ENCODE measurements around the gene FUCA2.
"Not testable (repeated sequence)": the region's sequence is repeated elsewhere in the genome, so short reads cannot be mapped to it uniquely, and the experiment has no call there.

The FUCA2 gene

GRCh38 chr6:143535189-143535614, 23.7 kb upstream of the FUCA2 start:
- no peak for DNase-seq

GRCh38 chr6:143531720-143532499, 20.4 kb upstream of the FUCA2 start:
- DNase-seq = no peak

- no peak for DNase-seq
These were observed 17.6 kb upstream of the FUCA2 start for GRCh38 chr6:143529095-143529494.

- no peak for DNase-seq
These were observed 16.8 kb upstream of the FUCA2 start for GRCh38 chr6:143528164-143528811.

- no peak for DNase-seq
These were observed 16.2 kb upstream of the FUCA2 start for GRCh38 chr6:143527677-143528076.

GRCh38 chr6:143525356-143525755, 13.8 kb upstream of the FUCA2 start:
- no peak for DNase-seq

GRCh38 chr6:143522039-143522600, 10.6 kb upstream of the FUCA2 start:
- no peak for DNase-seq

GRCh38 chr6:143517447-143517773, 5.9 kb upstream of the FUCA2 start:
- no peak for DNase-seq

GRCh38 chr6:143516690-143517446, 5.3 kb upstream of the FUCA2 start:
- no peak for DNase-seq

GRCh38 chr6:143515766-143516355, 4.3 kb upstream of the FUCA2 start:
- no peak for DNase-seq

- DNase-seq = peak; percentile 47
These were observed 3.7 kb upstream of the FUCA2 start for GRCh38 chr6:143515061-143515760.

GRCh38 chr6:143513410-143513809, 1.9 kb upstream of the FUCA2 start:
- no peak for DNase-seq

GRCh38 chr6:143510326-143510725, 1.2 kb downstream of the FUCA2 start:
- DNase-seq = not testable (repeated sequence)

- DNase-seq = no peak
These were observed 4.0 kb downstream of the FUCA2 start for GRCh38 chr6:143507358-143508145.

- no peak for DNase-seq
These were observed 4.9 kb downstream of the FUCA2 start for GRCh38 chr6:143506620-143507019.

GRCh38 chr6:143506199-143506598, 5.3 kb downstream of the FUCA2 start:
- DNase-seq = no peak

GRCh38 chr6:143505537-143505936, 6.0 kb downstream of the FUCA2 start:
- no peak for DNase-seq

GRCh38 chr6:143505111-143505510, 6.4 kb downstream of the FUCA2 start:
- no peak for DNase-seq

- DNase-seq = no peak
These were observed 7.2 kb downstream of the FUCA2 start for GRCh38 chr6:143504369-143504768.

GRCh38 chr6:143501851-143502250, 9.7 kb downstream of the FUCA2 start:
- no peak for DNase-seq

GRCh38 chr6:143498428-143498827, 13.1 kb downstream of the FUCA2 start:
- no peak for DNase-seq

GRCh38 chr6:143496974-143497373, 14.5 kb downstream of the FUCA2 start:
- no peak for DNase-seq
